Vagina (tissue), 2 donors: ENCODE data around the gene COL8A2. TPM values are rescaled to one million over a fixed set of nuclear protein-coding genes. Genes with fewer than 3 reads are reported as not detected.
A peak's percentile ranks its signal among the peaks of the same experiment; 100 is the strongest.

Experiments
- DNase-seq, 2 donors: peaks; one replicate each; pipeline ENCODE4 v3.0.0-alpha.2; 2017; ENCODE audit errors: extremely low spot score in 2 of 2
- H3K27ac ChIP-seq: fragments of 200-600 bp; sonication (generic); one replicate; pipeline ENCODE4 v1.5.1; 2019
- H3K27me3 ChIP-seq: fragments of 200-600 bp; sonication (generic); one replicate; pipeline ENCODE4 v1.5.1; 2019
- H3K36me3 ChIP-seq, 2 donors: fragments of 200-600 bp; sonication (generic); one replicate each; pipeline ENCODE4 v1.5.1; 2017 to 2019
- H3K4me1 ChIP-seq: fragments of 200-600 bp; sonication (generic); one replicate; pipeline ENCODE4 v1.5.1; 2019
- H3K4me3 ChIP-seq, 2 donors: fragments of 200-600 bp; sonication (generic); 1 replicate in 1 of 2; 2 replicates in 1 of 2; pipeline ENCODE4 v1.5.1; 2016 to 2019
- H3K9me3 ChIP-seq: fragments of 200-600 bp; sonication (generic); one replicate; pipeline ENCODE4 v1.5.1; 2019
- POLR2A ChIP-seq, 2 donors: fragments of 450-650 bp; IDR thresholded peaks; one replicate each; pipeline ENCODE4 v1.6.1; 2017; ENCODE audit warnings: antibody characterized with exemption in 2 of 2, mild to moderate bottlenecking in 2 of 2, moderate library complexity in 2 of 2
- POLR2AphosphoS5 ChIP-seq, 2 donors: sonication (generic); formaldehyde crosslinking; IDR thresholded peaks; one replicate each; pipeline ENCODE4 v1.9.0; 2017; ENCODE audit warnings: antibody characterized with exemption in 2 of 2, mild to moderate bottlenecking in 2 of 2, low read depth in 1 of 2; ENCODE audit not compliant: insufficient read depth in 1 of 2
- intact Hi-C: fragments of 100-400 bp; cut with DNase I; formaldehyde crosslinking; loops from one replicate; pipeline ENCODE4 v1.15.1; 2023
- total RNA-seq: library from RNA; depleted of rRNA; stranded (reverse); fragments of >200 nt; gene quantifications from one replicate; pipeline ENCODE4 v1.2.3, GENCODE V29; 2016
- TF ChIP-seq, protein P1 (sequence below), 3 experiments: fragments of 450-650 bp in 2 of 3; fragments of 200-600 bp in 1 of 3; sonication (generic) in 1 of 3; IDR thresholded peaks; one replicate each; pipeline ENCODE4 v1.5.1; 2017 to 2019; ENCODE audit warnings: antibody characterized with exemption in 3 of 3, mild to moderate bottlenecking in 2 of 3, moderate library complexity in 2 of 3

Gene COL8A2
- total RNA-seq, 1 donor from 2014 or later, result 6.4 TPM

DNA sequence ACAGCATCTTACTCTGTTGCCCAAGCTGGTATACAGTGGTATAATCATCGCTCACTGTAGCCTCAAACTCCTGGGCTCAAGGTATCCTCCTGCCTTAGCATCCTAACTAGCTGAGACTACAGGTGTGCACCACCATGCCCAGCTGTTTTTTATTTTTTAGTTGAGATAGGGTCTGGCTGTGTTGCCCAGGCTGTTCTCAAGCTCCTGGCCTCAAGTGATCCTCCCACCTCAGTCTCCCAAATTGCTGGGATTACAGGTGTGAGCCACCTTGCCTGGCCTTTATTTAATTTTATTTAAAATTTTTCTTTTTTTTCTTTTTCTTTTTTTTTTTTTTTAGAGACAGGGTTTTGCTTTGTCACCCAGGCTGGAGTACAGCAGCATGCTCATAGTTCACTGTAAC, 40.1 kb upstream of the COL8A2 start:
- DNase-seq, result no peak
- no peak for TF ChIP-seq POLR2AphosphoS5 (IDR thresholded peaks at IDR 0.05; ENCODE audit: insufficient read depth in 1 of 2, low read depth in 1 of 2)
- TF ChIP-seq, protein P1, sequence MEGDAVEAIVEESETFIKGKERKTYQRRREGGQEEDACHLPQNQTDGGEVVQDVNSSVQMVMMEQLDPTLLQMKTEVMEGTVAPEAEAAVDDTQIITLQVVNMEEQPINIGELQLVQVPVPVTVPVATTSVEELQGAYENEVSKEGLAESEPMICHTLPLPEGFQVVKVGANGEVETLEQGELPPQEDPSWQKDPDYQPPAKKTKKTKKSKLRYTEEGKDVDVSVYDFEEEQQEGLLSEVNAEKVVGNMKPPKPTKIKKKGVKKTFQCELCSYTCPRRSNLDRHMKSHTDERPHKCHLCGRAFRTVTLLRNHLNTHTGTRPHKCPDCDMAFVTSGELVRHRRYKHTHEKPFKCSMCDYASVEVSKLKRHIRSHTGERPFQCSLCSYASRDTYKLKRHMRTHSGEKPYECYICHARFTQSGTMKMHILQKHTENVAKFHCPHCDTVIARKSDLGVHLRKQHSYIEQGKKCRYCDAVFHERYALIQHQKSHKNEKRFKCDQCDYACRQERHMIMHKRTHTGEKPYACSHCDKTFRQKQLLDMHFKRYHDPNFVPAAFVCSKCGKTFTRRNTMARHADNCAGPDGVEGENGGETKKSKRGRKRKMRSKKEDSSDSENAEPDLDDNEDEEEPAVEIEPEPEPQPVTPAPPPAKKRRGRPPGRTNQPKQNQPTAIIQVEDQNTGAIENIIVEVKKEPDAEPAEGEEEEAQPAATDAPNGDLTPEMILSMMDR (IDR thresholded peaks at IDR 0.05), result no peak
- no peak for TF ChIP-seq POLR2A (IDR thresholded peaks at IDR 0.05)
- H3K4me1 ChIP-seq, result peaks cover 55% of the 10 kb centered on the region
- H3K4me3 ChIP-seq, result no peak overlapping the region
- H3K36me3 ChIP-seq, result no peaks in the 10 kb centered on the region
- H3K27me3 ChIP-seq, result no peaks in the 10 kb centered on the region
- no peak overlapping the region for H3K27ac ChIP-seq
- H3K9me3 ChIP-seq, result no peaks in the 10 kb centered on the region
- intact Hi-C loops, result no loop called here

DNA sequence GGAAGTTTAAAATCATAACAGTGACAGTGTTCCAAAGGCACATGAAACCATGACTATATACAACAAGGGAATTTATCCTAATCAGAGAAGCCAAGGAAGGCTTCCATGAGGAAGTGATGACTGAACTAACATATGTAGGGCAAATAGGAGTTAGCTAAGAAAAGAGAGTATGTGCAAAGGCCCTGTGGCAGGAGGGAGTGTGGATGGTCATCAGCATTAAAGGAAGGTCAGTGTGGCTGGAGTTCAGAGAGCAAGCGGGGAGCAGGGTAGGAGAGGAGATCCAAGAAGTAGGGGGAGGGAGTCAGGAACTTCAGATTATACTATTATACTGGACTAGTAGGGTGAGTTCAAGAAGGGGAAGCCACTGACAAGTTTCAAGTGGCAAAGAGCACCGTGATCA, 39.3 kb upstream of the COL8A2 start:
- no peaks in the 10 kb centered on the region for H3K27me3 ChIP-seq
- TF ChIP-seq POLR2A (IDR thresholded peaks at IDR 0.05), result no peak
- TF ChIP-seq, protein P1 (IDR thresholded peaks at IDR 0.05), result no peak
- TF ChIP-seq POLR2AphosphoS5 (IDR thresholded peaks at IDR 0.05; ENCODE audit: insufficient read depth in 1 of 2, low read depth in 1 of 2), result no peak
- no peak overlapping the region for H3K4me3 ChIP-seq
- H3K27ac ChIP-seq, result no peak overlapping the region
- H3K36me3 ChIP-seq, result no peaks in the 10 kb centered on the region
- peaks cover 63% of the 10 kb centered on the region for H3K4me1 ChIP-seq
- no peak for DNase-seq
- no peaks in the 10 kb centered on the region for H3K9me3 ChIP-seq
- intact Hi-C loops, result no loop called here

DNA sequence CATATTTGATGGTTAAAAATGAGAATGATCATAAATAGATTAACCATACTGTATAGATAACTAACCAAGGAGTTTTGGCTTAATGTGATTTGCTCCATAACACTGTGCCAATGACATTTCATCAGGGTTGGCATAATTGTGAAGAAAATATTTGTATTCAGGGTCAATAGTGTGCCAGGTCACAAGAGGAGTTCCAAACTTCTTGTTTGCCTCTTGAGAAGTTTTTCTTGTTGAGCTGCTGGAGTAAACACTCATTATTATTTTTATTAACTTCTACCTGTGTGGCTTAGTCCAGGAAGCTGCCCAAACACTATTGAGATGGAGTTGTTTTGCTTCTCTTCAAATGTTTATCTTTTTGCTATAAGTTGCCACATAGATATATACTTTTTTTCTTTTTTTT, 38.4 kb upstream of the COL8A2 start:
- Histone ChIP-seq H3K36me3 (no peaks in the 10 kb centered on the region), H3K27me3 (no peaks in the 10 kb centered on the region), H3K4me3 (no peak overlapping the region), H3K27ac (no peak overlapping the region), H3K4me1 (peaks cover 72% of the 10 kb centered on the region), H3K9me3 (no peaks in the 10 kb centered on the region)
- no peak for DNase-seq
- TF ChIP-seq POLR2A (IDR thresholded peaks at IDR 0.05), result no peak
- intact Hi-C loops, result no loop called here

DNA sequence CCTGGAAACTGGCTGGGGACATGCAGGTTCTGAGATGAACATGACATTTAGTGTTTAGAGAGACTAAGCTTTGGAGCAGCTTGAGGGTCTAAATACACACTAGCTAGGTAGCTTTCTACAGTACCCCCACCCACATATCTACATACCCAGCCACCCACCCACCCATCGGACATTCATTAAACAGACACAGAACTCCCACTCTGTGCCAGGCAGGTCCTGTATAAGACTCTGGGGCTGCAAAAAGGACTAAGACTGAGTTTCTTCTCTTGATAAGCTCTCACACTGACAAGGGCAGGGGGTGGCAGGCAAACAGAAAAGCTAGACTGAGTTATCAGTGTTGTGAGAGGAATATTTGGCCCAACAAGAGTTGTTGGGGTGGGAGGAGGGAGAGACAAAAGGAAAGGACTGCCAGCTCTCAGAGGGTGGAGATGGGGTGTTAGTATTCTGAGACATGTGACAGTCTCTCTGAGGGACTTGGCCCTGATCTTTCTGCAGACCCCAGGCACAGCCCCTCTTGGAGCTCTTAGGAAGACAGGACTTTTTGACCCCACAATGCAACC, 37.7 kb upstream of the COL8A2 start:
- intact Hi-C loops, result no loop called here
- TF ChIP-seq POLR2A (IDR thresholded peaks at IDR 0.05), result no peak
- TF ChIP-seq, protein P1 (IDR thresholded peaks at IDR 0.05), result no peak
- no peak for TF ChIP-seq POLR2AphosphoS5 (IDR thresholded peaks at IDR 0.05; ENCODE audit: insufficient read depth in 1 of 2, low read depth in 1 of 2)
- no peak overlapping the region for H3K4me3 ChIP-seq
- no peaks in the 10 kb centered on the region for H3K9me3 ChIP-seq
- H3K27ac ChIP-seq, result peak overlapping the region; percentile 90
- no peaks in the 10 kb centered on the region for H3K27me3 ChIP-seq
- no peaks in the 10 kb centered on the region for H3K36me3 ChIP-seq
- DNase-seq, result no peak
- peaks cover 79% of the 10 kb centered on the region for H3K4me1 ChIP-seq

DNA sequence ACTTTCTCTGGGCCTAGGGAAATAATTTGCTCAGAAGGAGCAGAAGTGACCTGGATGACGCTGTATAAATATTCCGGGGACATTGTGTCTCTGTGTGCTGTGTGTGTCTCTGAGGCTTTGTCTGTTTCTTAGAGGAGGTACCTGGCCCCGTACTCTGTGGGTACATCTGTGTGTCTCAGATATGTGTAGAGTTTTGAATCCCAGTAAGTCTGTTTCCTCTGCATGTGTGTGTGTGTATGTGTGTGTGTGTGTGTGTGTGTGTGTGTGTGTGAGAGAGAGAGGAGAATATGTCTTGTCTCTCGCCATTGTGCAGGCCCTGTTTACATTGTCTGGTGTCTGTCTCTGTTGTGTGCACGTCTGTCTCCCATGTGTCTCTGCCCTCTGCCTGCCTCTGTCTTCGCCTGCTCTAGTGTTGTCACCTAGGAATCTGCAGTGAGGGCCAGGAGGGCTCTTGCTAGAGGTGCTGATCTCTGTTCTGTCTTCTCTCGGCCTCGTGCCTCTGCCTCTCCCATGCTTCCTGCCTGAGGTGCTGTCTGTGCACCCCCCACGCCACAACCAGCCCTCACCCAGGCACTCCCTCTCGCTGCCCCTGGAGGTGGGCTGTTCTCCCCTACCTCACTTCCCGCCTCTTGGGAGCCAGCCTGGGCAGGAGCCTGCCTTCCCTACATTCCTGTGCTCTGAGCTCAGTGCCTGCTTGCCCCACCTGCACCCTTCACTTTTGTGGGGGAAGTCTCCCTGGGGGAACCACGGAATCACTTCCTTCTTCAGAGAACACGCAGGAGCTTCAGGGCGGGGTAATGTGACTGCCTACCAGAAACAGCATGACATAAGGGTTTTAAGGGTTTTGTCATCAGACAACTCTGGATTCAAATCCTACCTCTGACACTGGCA, 36.9 kb upstream of the COL8A2 start:
- peak overlapping the region; percentile 39 to 56 for H3K4me3 ChIP-seq

More for the DNA sequence above, 36.9 kb upstream of the COL8A2 start:
- peaks cover 82% of the 10 kb centered on the region for H3K4me1 ChIP-seq
- no peaks in the 10 kb centered on the region for H3K9me3 ChIP-seq
- TF ChIP-seq POLR2AphosphoS5 (IDR thresholded peaks at IDR 0.05; ENCODE audit: insufficient read depth in 1 of 2, low read depth in 1 of 2) (peak in 1 of 2 donors; percentile 42), POLR2A (IDR thresholded peaks at IDR 0.05) (no peak)
- TF ChIP-seq, protein P1 (IDR thresholded peaks at IDR 0.05), result no peak
- H3K27ac ChIP-seq, result peak overlapping the region; percentile 90
- no peaks in the 10 kb centered on the region for H3K27me3 ChIP-seq
- H3K36me3 ChIP-seq, result no peaks in the 10 kb centered on the region
- no peak for DNase-seq
- intact Hi-C loops, result no loop called here
